NCI-H446 treated with DMSO at 0.1 percent for 48 hours (cell line): Measurements from ENCODE around the gene ZFP36.
A peak's percentile ranks its signal among the peaks of the same experiment; 100 is the strongest.
"Not testable (repeated sequence)": the region's sequence is repeated elsewhere in the genome, so short reads cannot be mapped to it uniquely, and the experiment has no call there.

Source experiments
- DNase-seq: peaks from one replicate; lab custom pipeline; 2025; lab: John Stamatoyannopoulos, UW

The ZFP36 gene, protein sequence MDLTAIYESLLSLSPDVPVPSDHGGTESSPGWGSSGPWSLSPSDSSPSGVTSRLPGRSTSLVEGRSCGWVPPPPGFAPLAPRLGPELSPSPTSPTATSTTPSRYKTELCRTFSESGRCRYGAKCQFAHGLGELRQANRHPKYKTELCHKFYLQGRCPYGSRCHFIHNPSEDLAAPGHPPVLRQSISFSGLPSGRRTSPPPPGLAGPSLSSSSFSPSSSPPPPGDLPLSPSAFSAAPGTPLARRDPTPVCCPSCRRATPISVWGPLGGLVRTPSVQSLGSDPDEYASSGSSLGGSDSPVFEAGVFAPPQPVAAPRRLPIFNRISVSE

DNA sequence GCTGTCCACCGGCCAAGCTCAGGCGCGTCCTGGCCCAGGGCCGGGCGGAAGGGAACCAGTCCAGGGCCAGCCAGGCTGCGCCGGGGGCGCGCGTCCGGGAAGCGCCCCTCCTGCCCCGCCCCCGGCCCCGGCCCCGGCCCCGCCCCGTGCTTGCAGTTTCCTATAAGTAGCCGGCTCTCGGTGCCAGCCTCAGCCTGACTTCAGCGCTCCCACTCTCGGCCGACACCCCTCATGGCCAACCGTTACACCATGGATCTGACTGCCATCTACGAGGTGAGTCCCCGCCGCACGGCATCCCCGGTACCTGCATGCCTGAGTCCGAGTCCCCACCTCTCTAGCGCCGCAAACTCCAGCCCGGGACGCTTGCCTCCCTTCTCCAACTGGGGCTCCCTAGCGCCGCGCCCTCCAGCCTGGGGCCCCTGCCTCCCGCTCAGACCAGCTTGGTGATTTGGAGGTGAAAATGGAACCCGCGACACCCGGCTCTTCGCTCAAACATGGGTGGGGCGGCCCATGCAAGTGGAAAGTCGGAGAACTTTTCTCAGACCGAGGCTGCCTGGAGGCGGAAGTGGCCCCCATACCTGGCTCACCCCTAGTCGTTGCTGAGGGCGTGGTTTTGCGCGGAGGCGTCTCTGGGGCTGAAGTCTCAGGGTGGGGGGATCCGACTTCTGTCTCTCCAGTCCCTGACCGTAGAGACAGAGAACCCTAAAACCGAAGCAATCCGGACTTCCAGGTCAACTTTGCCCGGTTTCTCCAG, at the start of gene ZFP36:
Gene ZFP36, plus strand, starts transcription at position 192 of the 754 bp plus-strand sequence. Its CDS starts 58 bp downstream, at position 250.
- DNase-seq = peak; percentile 29

DNA sequence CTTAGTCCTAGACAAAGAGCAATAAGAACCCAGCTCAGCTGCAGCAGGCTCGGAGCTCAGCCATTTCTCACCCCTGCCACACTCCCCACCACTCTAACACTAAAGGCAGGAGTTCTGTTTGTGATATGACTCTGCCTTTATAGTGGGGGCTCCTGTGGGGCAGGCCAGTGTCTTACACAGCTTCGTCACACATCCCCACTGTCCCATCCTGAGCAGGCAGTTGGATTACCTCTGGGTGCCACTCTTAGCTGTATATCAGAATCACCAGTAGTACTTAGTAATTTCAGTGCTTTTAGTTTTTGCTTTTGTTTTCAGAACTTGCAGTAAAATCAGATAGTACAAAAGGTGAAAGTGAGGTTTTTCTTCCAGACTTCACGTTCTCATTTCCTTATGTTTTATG, 47.6 kb upstream of the ZFP36 start:
- DNase-seq = no peak

DNA sequence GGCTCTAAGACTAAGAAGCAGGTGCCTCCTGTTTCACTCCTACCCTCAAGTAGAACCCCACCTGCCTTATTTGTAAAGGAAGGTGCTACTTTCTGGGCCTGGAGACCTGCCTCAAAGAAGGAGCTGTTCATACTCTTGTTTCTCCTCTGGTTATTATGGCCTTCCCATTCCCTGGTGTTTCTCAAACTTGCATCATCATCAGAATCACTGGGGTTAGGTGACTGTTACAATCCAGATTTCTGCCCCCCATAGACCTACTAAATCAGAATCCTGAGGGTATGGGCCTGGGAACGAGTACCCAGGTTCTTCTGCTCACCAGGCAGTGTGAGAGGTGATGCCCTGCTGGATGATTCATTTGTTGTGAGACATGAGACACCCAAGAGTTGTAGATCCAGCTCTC, 46.0 kb upstream of the ZFP36 start:
- no peak for DNase-seq

DNA sequence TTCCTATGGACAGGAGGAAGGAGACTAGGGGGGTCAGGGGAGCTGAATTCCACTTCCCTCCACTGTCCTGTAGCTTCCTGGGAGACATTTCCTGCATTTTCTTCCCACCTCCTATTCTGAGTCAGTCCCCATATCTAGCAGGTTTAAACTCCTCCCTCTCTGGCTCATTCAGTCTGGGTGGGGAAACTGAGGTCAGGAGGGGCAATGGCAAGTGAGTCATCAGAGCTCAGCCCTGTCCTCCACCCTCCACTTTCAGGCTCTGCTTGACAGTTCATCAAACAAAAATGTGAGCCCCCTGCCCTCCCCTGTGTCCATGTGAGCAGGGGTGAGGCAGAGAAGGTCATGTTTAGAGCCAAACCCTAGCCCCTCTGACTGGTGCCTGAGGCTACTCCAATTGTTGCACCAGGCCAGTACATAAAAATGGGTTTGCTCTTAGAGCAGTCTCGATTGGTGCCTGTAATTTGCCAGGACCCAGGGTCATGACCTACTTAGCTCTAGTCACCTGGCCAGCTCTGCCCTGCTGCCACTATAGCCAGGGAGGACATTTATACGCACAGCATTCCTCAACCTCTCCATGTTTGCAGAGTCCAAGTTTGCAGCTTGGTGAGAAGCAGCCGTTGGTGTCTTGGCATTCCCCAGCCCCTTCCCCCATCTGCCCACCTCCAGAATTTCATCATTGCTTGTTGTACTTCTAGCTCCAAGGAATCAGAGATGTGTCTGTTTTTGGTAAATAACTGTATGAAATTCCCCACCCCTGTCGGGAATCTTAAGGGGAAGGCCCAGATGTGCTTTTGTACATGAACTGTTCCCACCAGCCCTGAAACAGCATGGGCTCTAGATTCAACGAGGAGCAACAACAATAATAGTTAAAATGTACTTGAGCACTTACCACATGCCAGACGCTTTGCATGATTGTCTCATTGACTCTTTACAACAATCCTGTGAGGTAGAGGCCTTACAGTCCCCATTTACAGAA, 43.7 kb upstream of the ZFP36 start:
- no peak for DNase-seq

DNA sequence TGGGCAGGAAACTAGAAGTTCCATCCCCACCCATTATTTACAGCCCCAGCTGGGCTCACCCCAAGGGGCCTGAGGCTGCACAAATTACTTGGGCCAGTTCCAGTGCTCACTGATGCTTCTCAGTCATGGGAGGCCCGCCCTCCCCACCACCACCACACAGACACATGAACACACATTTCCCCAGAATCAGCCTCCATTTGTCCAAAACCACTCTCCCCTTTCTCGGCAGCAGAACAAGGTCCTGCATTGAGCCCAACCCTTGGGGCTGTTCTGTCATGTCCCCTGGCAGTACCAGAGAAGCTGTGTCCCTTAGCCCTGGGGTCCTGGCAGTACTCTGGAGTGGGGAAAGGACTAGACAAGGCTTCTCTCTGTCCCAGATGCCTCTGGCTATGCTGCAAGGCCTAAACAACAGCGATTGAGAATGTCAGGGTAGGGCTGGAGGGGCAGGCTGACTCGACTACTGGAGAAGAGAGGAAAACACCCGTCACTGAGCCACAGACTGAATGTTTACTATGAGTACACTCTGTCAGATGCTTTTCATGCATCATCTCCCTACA, 42.7 kb upstream of the ZFP36 start:
- no peak for DNase-seq

DNA sequence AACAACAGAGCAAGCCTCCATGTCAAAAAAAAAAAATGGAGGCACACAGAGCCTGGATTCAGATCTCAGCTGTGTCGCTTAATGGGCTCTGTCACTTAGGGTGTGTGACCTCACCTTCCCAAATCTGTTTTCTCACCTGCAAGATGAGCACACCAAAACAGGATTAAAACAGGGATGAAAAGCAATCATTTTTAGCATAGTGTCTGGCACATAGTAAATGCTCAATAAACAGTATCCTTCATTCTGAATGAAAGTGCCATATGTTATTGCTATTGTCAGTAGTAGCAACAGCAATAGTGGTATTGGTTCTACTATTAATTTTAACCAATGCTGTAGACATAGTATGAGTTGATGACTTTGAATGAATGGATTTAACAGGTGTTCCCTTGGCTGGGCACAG, 41.1 kb upstream of the ZFP36 start:
- no peak for DNase-seq

DNA sequence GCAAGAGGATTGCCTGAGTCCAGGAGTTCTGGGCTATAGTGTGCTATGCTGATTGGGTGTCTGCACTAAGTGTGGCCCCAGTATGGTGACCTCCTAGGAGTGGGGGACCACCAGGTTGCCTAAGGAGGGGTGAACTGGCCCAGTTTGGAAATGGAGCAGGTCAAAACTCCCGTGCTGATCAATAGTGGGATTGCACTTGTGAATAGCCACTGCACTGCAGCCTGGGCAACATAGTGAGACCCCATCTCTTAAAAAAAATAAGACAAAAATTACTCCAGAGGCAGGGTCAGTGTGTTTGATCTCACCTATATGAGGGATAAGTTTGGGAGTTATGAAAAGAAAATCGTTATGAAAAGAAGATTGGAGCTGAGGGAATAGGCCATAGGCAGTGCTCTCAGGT, 37.4 kb upstream of the ZFP36 start:
- no peak for DNase-seq

DNA sequence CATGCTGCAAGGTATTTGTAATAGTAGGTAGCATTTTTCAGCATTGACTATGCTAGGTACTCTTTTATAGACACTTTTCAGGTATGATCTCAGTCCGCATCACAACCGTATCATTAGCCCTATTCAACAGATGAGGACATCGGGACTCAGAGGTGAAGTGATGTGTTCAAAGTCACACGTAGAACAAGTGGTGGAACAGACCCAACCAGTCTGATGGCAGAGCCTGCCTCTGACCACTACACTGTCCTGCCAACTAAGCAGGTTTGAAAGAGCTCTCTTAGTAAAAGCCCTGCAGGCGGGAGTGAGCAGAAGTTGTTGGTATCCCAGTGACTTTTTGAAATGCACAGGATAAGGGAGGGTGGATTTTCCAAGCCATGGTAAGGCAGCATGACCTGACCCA, 35.9 kb upstream of the ZFP36 start:
- DNase-seq = no peak

DNA sequence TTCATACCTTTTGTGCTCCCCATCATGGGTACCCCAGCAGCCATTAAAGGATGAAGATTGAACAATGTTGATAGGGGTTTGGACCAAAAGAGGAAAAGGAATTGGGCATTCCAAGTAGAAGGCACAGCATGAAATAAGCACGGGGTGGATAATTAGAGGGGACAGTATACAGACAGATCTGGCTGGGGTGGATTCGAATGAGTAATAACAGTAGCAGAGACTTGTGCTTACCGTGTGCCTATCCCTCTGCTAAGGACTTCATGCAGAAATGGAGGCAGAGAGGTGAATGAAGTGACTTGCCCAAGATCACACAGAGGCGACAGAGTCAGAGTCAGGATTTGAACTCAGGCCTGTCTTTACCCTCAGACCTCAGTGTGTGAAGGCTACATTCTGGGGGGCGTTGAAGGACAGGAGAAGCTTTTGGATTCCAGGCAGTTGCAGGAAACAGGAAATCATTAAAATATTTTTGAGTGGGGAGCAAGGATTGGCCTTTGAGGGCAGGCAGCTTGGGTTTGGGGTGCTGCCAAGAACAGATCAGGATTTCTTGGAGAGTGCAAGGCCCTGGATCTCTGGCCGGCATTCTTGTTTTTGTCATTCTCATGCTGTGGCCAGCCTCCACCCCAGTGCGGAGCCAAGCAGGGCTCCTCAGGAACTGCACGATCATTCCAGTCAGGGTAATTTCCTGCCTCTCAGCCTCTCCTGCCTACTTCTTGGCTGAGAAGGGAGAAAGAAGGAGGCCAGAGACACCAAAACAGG, 34.4 kb upstream of the ZFP36 start:
- no peak for DNase-seq

DNA sequence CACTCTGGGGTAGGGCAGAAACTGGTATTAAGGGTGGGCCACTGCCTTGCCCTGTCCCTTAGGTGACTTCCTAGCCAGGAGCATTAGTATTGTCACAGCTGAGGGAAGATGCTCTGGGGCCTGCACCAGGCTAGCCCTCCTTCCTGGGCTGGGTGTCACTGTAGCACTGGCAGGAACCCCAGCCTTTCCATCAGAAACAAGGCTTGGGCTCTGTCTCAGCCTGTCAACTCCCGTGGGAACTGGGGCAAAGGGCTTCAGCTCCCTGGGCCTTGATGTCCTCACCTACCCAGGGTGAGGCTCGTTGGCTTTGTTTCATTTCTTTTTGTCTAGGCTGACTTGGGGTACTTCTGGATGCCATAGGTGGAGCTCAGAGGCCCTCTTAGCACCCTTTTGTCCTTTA, 33.7 kb upstream of the ZFP36 start:
- no peak for DNase-seq

DNA sequence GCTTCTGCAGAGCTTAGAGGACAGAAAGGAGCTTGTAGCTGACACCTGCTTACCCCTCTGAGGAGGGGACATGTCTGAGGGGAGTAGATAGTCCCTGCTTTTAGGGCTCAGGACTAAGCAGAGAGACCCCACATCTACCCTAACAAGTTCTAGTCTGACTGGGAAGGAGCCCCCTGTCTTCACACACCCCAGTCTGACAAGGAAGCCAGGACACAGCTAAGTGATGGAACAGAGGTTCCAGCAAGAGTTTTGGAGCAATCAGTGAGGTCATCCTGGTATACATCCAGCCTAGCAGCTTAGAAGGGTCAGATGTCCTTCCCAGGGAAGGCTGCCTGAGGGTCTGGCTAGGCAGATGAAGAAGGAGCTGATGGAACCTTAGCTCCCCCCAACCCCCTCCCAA, 30.7 kb upstream of the ZFP36 start:
- DNase-seq = no peak

DNA sequence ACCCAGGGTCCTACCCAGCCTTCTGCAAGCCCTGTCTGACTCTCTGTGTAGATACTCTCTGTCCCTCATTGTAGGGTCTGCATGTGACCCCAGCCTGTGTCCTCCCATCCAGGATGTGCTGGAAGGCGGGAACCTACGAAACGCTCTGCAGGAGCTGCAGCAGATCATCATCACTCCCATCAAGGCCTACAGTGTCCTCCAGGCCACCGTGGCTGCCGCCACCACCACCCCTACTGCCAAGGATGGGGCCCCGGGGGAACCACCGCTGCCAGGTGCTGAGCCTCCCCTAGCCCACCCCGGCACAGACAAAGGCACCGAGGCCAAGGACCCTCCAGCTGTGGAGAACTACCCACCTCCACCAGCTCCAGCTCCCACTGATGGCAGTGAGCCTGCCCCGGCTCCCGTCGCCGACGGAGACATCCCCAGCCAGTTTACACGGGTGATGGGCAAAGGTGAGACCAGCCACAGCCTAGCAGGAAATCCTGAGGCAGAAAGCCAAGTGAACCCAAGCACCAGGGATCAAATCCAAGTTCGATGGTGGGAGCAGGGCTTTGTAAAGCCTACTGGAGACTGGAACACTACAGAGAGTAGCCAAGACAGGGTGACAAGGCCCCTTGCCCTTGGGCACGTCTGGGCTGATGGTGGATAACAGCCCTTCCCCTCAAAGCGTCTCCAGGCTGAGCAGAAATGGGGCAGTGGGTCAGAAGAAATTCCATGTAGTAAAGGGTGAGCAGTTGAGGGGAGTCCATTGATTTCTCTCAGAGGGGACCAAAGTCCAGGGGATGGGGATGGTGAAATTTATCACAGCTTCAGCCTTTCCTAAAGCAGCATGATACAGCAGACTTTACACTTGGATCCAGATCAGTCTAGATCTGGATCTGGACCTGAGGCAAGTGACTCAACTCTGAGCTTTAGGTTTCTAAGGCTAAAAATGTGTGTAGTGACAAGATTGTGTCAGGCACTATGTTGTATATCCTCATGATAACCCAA, 29.0 kb upstream of the ZFP36 start:
- DNase-seq = no peak

DNA sequence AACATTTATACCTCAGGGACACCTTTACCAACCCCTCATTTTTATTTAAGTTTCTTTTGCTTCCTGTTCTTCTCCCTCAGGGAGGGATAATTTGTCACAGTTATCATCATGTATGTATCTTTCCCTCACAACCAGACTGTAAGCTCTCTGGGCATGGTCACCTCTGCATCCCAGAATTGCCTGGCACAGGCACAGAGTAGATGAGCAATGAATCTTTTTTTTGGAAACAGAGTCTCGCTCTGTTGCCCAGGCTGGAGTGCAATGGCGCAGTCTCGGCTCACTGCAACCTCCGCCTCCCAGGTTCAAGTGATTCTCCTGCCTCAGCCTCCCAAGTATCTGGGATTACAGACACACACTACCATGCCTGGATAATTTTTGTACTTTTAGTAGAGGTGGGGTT, 27.3 kb upstream of the ZFP36 start:
- DNase-seq = not testable (repeated sequence)

DNA sequence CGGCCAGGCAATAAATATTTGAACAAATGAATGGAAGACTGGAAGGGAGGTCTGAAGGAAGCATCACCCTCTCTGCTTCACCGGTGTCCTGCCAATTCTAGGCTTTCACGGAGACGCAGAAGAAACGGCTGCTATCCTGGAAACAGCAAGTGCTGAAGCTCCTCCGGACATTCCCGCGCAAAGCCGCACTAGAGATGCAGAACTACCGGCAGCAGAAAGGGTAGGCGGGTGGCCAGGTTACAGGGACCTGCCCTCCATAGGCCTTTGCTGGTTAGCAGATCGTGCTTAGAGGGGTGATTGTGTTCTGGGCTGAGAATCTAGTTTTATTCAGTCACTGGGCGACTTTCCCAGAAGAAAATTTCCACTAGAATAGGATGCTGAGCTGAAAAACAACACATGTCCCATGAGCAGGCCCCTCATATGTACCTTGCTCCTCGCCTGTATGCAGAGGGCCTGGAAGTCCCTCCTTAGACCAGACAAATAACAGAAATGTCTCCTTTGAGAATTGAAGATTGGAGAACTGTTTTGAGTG, 26.7 kb upstream of the ZFP36 start:
- no peak for DNase-seq

DNA sequence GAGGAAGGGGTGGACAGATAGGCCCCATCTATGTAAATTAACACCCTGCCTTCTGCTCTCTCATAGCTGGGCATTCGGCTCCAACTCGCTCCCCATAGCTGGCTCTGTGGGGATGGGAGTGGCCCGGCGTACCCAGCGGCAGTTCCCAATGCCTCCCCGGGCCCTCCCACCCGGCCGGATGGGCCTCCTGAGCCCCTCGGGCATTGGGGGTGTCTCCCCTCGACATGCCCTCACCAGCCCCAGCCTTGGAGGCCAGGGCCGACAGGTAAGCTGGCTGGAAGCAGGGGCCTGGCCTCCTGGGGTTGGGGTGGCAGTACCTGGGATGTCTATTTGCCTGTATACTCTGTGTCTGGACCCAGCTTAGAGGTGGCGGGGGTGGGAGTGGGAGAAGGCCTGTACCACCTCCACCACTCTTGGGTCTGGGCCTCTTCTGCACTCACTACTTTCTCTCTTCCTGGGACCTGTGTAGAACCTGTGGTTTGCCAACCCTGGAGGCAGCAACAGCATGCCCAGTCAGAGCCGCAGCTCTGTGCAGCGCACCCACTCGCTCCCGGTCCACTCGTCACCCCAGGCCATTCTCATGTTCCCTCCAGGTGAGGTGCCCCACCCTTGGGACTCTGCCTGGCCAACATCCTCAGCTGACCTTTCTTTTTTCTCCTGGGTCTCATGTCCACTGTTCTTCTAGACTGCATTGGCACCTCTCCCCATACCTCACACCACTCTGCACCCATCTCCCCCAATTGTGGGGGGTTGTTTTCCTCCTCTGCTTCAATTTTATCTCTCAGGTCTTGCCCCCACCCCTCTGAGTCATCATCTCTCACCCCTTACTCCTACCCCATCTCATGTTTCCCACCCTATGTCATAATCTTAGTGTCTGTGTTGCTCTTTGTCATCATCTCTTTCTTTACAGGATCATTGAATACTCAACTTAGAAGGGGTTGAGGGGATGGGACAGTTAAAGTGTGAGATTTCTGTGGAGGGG, 25.8 kb upstream of the ZFP36 start:
- DNase-seq = no peak

DNA sequence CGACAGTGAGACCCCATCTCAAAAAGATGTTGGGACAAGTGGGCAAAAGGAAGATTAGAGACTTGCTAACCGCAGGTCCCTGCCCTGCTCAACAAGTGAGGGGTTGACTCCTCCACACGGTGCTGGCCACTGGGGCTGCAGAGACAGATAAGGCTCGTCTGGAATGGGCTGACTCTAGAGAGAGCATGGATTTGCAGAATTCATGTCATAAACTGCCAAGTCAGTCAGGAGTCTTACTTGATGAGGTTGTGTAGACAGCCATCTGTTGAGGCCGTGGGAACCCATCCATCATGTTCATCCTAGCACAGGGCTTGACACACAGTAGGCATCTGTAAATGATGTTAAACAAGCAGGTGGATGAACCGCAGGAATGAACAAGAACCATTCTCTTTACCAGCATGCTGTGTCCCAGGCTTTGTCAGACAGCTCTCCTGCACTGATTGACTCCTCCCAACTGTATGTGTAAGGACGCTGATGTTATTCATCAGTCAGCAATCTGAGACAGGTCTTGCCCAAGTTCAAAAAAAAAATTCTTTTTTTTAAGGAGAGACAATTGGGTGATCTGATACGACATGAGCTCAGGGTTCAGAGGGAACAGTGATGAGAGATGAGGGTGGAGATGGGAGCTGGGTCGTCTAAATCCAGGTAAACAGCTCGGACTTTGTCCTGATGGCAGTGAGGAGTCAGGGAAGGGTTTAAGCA, 24.6 kb upstream of the ZFP36 start:
- no peak for DNase-seq

DNA sequence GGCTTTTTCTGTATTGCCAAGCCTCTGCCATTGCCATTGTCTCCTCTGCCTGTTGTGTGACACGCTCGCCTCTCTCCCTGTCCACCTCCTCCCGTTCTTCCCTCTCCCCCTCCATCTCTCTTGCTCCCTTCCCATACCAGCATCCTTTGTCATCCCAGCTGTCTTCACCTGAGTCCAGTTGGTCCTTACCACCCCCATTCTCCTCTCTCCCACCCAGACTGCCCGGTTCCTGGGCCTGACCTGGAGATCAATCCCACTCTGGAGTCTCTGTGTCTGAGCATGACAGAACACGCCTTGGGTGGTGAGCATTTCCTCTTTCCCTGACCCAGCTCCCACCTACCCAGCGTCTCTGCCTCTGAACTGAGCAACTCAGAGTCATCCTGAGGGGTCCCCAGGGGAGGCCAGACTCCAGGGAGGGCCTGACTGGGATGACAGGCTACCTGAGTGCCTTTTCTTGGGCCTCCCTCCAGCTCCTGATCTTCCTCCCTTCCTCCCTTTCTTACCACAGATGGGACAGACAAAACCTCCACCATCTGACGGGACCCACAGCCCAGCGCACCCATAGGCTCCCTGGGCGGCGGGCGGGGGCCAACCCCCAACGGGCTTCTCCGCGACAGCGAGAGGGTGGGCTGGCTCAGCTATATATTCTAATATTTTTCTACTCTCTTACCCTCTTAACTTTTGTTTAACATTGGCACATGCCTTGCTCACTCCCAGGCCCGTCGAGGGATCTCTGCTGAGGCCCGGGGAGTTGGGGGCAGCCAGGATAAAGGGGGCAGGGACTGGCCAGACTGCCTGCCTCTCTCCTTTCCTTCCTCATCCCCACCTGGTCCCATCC, 23.4 kb upstream of the ZFP36 start:
- no peak for DNase-seq
